ENCODE results near the gene ZNF496.
"Not testable (repeated sequence)": the region's sequence is repeated elsewhere in the genome, so short reads cannot be mapped to it uniquely, and the experiment has no call there.

Gene ZNF496

DNA sequence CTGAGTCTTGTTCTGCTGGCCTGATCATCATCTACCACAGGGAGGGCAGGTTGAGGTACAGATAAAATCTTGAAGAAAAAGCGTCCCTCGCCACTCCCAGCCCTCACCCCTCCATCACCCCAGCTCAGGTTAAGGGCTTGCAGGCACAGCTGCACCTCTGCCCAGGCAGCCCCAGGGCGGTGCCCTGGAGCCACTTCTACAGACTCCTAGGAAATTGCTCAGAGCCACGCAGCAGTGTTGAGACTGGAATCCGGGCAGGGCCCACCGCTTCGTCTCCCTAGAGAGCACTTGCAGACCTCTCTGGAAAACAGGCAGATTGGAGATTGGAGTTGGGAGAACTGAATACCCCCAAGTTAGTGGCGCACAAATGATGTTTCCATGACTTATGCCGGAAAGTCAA lies 40.5 kb downstream of the ZNF496 start:
- DNase-seq = no peak

DNA sequence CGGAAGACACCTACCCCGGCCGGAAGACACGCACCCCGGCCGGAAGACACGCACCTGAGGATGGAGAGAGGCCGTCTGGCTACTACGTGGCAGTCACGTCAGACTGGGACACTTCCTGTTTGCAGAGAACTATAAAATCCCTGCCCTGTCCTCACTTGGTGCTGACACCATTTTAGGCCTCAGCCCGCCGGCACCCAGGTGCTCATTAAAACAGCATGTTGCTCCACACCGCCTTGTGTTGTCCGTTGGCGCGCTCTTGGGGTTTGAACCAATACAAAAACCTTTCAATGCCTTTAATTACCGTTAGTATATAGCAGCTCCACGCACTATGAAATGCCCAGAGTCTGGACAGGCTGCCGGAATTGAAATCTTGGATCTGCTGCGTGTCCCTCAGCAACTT lies 41.1 kb downstream of the ZNF496 start:
- DNase-seq = no peak

DNA sequence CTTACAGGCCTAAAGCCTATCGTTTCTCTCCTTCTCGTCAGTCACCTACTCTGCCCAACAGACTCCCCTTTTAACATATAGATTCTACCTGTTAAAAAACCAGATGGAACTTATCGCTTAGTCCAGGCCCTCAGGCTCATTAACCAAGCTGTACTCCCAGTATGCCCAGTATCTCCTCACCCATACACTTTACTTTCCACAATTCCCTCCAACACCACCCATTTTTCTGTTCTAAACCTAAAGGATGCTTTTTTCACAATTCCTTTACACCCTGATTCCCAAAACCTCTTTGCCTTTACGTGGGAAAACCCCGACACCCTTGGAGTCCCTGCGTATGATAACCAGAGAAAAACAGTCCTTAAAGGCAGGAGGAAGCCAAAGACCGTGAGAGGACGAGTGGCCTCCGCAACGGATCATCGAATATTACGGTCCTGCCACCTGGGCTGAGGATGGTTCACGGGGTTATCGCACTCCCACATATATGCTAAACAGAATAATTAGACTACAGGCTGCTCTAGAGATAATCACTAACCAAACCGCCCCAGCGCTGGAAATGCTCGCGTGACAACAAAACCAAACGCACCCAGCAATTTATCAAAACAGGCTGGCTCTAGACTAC lies 42.3 kb downstream of the ZNF496 start:
- not testable (repeated sequence) for DNase-seq

DNA sequence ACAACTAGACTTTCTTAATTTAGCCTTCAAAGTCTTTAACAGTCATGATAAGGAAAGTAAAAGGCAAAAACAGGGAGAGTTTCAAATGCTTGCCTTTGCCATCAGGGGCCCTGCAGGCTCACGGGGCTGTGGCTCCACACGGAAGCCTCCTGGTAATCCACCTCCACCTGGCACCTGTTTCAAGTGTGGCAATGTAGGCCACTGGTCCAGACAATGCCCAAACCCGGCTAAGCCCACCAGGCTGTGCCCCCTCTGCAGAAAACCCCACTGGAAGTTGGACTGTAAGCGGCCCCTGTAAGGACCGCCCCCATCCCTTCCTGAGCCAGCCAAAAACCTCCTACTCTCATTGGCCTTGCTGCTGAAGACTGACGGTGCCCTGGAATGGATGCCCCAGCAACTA lies 43.3 kb downstream of the ZNF496 start:
- no peak for DNase-seq

DNA sequence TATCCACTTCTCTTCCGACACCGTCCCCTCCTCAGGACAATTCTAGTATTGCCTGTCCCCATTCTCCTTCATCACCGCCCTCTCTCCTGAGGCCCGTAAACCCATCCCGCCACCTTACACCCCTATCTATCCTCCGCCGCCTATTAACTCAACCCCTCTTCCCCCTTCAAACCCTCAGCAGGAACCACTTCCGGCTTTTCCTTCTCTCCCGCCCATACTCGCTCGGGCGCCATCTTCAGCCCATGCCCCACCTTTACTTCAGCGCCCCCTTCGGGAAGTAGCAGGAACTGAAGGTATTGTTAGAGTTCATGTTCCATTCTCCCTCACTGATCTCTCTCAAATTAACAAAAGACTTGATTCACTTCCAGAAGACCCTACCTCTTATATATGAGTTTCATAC lies 44.2 kb downstream of the ZNF496 start:
- DNase-seq = no peak

DNA sequence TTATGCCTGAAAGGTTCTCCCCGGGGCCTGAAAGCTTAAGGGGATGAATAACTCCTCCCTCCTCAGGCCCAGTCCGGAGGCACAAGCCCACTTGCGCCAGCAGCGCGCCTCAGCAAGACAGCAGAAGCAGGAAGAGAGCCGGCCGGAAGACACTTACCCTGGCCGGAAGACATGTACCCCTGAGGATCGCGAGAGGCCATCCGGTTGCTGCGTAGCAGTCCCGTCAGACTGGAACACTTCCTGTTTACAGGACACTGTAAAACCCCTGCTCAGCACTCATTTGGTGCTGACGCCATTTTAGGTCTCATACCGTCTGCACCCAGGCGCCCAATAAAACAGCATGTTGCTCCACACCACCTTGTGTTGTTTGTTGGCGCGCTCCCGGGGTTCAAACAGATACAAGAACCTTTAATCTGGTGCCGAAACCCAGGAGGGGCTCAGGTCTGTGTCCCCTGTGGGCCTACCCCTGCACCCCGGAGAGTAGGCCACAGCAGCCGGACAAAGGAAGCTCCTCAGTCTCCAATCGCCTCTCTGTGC lies 45.5 kb downstream of the ZNF496 start:
- no peak for DNase-seq

DNA sequence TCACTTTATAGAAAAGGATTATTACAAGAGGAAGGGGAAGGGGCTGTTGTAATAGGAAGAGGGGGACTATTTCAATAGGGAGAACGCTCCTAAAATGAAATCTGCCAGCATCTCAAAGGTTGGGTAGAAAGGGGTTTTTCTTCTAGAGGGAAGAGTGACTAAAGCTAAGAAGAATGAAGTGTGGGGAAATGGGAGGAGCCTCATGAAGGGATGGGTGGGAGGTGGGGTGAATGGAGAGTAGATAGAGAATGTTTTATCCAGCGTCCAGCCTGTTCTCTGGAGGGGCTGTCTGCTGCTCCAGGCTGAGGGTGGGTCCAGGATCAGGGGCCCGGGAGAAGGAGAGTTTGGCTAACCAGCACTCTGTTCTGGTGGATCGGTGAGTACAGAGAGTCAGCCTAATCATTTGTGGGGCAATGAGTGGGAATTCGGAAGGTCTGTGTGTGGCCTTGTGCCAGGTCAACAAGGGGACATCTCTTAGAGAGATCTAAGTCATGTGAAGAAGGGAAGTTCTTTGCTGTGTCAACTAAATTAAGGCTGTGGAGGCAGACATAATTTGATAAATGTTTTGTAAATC lies 50.6 kb downstream of the ZNF496 start:
- no peak for DNase-seq

DNA sequence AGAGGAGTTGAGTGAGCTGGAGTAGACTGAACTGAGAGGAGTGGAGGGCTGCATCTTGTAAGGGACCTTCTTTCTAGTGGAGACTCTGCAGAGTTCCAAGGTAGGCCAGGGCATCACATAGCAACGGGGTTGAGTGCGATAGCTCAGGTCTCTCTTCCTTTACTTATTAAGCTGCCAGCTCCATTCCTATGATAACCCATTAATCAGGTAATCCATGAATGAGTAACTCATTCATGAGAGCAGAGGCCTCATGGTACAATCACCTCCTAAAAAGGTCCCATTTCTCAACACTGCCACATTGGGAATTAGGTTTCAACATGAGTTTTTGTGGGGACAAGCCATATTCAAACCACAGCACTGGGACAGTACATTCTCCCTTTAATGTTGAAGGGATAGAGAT lies 54.5 kb downstream of the ZNF496 start:
- DNase-seq = no peak

DNA sequence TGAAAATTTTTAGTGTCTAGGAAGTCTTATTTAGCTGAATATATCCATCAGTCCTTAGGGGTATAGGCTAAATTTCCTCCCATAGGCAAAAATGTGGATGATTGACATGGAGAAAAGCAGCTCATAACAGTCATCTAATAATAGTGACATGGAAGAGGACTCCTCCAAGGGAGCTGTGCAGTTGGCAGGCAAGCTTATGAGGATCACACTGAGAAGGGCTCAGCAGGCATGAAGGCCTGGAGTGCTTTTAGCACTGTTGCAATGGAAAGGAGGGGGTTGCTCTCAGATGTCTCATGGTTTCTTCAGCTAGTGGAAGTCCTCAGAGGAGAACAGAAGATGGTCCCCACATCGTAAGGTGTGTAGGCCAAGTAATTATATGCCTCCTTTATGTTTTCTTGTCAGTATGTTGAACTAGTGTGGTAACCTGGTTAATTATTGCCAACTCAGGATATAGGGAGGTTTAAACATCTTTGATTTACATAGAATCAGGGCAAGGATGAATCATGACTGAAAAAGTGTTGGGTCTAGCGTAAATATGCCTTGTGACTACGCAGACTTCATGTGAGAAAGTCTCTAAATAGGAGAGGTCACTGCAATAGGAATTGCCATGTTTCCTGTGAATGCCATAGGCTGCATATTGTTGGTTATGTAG lies 56.9 kb downstream of the ZNF496 start:
- no peak for DNase-seq

DNA sequence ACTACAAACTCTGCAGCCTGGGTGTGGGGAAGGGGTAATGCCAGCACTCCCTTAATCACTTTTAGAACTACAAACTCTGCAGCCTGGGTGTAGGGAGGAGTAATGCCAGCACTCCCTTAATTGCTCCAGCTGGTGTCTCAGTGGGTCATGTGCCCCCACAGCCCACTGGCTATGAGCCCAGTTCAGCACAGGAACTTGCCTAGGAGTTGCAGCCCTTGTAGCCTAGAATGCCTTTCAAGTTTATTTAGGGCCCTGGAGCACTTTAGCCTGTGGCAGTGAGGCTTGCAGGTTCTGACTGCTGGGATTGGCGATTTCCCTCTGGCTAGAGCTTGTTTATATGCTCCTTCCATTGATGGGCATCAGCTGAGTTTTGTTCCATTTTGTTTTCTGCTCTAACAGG lies 58.7 kb downstream of the ZNF496 start:
- no peak for DNase-seq

DNA sequence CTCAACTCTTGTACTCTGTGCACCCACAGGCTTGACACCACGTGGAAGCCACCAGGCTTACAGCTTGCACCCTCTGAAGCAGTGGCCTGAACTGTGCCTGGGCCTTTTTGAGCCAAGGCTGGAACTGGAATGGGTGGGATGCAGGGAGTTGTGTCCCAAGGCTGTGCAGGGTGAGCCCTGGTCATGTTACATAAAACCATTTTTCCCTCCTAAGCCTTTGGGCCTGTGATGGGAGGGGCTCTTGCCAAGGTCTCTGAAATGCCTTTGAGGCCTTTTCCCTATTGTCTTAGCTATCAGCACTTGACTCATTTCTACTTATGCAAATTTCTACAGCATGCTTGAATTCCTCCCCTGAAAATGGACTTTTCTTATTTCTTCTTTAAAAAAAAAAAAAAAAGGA lies 61.7 kb downstream of the ZNF496 start:
- DNase-seq = no peak

DNA sequence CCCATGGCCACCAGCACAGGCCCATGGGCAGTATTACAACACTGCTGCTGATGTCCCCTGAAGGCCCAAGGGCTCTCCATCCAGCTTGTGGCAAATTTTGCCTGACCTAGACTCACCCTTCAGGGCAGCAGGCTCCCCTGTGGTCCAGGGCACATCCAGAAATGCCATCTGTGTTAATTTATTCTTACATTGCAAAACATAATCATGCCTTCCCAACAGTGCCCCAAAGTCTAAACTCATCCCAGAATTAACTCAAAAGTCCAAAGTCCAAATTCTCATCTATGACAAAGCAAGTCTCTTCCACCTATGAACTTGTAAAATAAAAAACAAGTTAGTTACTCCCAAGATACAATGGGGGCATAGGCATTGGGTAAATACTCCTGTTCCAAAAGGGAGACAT lies 62.5 kb downstream of the ZNF496 start:
- no peak for DNase-seq

DNA sequence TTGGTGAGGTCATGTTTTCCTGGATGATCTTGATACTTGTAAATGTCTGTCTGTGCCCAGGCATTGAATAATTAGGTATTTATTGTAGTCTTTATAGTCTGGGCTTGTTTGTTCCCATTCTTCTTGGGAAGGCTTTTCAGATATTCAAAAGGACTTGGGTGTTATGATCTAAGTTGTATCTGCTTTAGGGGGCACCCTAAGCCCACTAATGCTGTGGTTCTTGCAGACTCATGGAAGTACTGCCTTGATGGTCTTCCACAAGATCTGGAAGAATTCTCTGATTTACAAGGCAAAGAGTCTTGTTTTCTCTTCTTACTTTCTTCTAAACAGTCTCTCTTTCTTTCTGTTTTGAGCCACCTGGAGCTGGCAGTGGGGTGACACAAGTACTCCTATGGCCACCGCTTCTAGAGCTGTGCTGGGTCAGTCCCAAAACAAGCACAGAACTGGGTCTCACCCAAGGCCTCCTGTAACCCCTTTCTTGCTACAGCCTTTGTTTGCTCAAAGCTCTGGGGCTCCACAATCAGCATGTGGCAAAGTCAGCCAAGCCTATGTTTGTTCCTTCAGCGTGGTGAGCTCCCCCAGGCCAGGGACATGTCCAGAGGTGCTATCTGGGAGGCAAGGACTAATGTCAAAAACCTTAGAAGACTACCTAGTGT lies 63.1 kb downstream of the ZNF496 start:
- DNase-seq = no peak

DNA sequence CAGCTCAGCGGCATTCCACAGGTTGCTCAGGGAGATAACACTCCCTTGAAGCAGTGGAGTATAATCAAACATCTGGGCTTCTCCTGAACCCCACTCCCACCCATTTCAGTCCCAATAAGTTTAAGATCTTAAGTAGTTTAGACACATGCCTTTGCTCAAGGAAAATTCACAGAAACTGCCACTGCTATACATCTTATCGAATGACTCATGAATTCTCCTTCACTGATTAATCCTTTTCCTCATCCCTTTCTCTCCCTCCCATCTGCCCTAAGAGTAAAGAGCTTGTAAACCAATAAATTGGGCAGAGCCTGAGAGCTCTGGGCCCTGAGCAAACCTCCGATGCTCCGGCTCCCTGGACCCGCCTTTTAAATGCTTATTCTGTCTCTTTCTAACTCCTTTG lies 65.6 kb downstream of the ZNF496 start:
- DNase-seq = no peak

DNA sequence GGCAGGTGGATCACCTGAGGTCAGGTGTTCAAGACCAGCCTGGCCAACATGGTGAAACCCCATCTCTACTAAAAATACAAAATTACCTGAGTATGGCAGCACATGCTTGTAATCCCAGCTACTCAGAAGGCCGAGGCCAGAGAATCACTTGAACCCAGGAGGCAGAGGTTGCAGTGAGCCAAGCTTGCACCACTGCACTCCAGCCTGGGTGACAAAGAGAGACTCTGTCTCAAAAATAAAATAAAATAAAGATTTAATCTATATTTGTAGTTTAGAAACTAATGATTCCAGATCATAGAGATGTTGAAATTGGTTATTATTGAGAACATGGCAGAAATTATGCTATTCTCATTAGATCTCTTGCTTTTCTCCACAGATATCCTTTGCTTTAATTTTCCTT lies 75.9 kb downstream of the ZNF496 start, which contains the start of gene VN1R5:
Gene VN1R5, plus strand, starts transcription at position 301 of the 400 bp plus-strand sequence.
- not testable (repeated sequence) for DNase-seq

DNA sequence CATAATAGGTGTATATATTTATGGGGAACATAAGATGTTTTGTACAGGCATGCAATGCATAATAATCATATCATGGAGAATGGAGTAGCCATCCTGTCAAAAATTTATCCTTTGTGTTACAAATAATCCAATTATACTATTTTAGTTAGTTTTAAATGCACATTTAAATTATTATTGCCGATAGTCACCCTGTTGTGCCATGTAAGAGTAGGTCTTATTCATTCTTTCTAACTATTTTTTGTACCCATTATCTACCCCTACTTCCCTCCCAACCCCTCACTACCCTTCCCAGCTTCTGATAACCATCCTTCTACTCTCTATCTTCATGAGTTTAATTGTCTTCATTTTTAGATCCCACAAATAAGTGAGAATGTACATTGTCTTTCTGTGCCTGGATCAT lies 84.1 kb downstream of the ZNF496 start:
- DNase-seq = no peak

All from CD4-positive, alpha-beta T cell treated with Interleukin-4 for 1 hour (primary cell).